Neural crest cell (in vitro differentiated cells): ENCODE measurements around the gene KHDRBS2. TPM values are rescaled to one million over a fixed set of nuclear protein-coding genes. Genes with fewer than 3 reads are reported as not detected.

Experiments used
- DNase-seq: peaks from one replicate; pipeline ENCODE4 v3.0.0; 2021; ENCODE audit warnings: low read depth, mixed read lengths, low spot score
- H3K27ac Mint-ChIP-seq: one replicate; pipeline ENCODE4 v1.8.0; 2021; ENCODE audit warnings: mild to moderate bottlenecking, mixed read lengths; ENCODE audit not compliant: unreplicated experiment
- H3K27me3 Mint-ChIP-seq: 2 replicates; pipeline ENCODE4 v1.8.0; 2021; ENCODE audit warnings: low read depth, mild to moderate bottlenecking, mixed read lengths
- H3K36me3 Mint-ChIP-seq: 2 replicates; pipeline ENCODE4 v1.8.0; 2021; ENCODE audit warnings: low read depth, mild to moderate bottlenecking, mixed read lengths
- H3K4me1 Mint-ChIP-seq: 2 replicates; pipeline ENCODE4 v1.8.0; 2021; ENCODE audit warnings: mixed read lengths
- H3K4me3 Mint-ChIP-seq: one replicate; pipeline ENCODE4 v1.8.0; 2021; ENCODE audit warnings: mild to moderate bottlenecking, mixed read lengths
- H3K9me3 Mint-ChIP-seq: 2 replicates; pipeline ENCODE4 v1.8.0; 2021; ENCODE audit warnings: mixed read lengths
- CTCF ChIP-seq: fragments of 200-600 bp; sonication (generic); conservative IDR thresholded peaks from 2 replicates; pipeline ENCODE4 v1.5.0; 2021; ENCODE audit warnings: antibody characterized with exemption, mild to moderate bottlenecking
- total RNA-seq: library from RNA; stranded (reverse); gene quantifications from 2 replicates; pipeline ENCODE4 v1.2.1, GENCODE V29; 2021

KHDRBS2 gene
- total RNA-seq, 1 donor from 2014 or later = 7.0 TPM

GRCh38 chr6:62037445-62037844, 248.6 kb downstream of the KHDRBS2 start:
- TF ChIP-seq CTCF = no peak
- peaks cover 13% of the 10 kb centered on the region for H3K36me3 Mint-ChIP-seq

GRCh38 chr6:62035952-62036351, 250.1 kb downstream of the KHDRBS2 start:
- Mint-ChIP-seq H3K36me3 (peaks cover 13% of the 10 kb centered on the region), H3K27ac (no peak overlapping the region), H3K4me3 (no peak overlapping the region), H3K4me1 (no peaks in the 10 kb centered on the region), H3K27me3 (no peaks in the 10 kb centered on the region), H3K9me3 (peaks cover 20% of the 10 kb centered on the region)
- DNase-seq = no peak
- TF ChIP-seq CTCF = no peak

More at GRCh38 chr6:62037445-62037844, 248.6 kb downstream of the KHDRBS2 start:
- Mint-ChIP-seq H3K9me3 (peaks cover 20% of the 10 kb centered on the region), H3K27me3 (no peaks in the 10 kb centered on the region), H3K27ac (no peak overlapping the region), H3K4me3 (no peak overlapping the region), H3K4me1 (no peaks in the 10 kb centered on the region)
- no peak for DNase-seq

- no peak for DNase-seq
- Mint-ChIP-seq H3K4me1 (peaks cover 4% of the 10 kb centered on the region), H3K4me3 (no peak overlapping the region), H3K27me3 (no peaks in the 10 kb centered on the region), H3K9me3 (peaks cover 8% of the 10 kb centered on the region), H3K27ac (no peak overlapping the region), H3K36me3 (peaks cover 6% of the 10 kb centered on the region)
- no peak for TF ChIP-seq CTCF
Observed at GRCh38 chr6:62013719-62014118, 272.3 kb downstream of the KHDRBS2 start.

- H3K4me3 Mint-ChIP-seq = no peak overlapping the region
- H3K9me3 Mint-ChIP-seq = peaks cover 11% of the 10 kb centered on the region
- H3K4me1 Mint-ChIP-seq = peaks cover 4% of the 10 kb centered on the region
- H3K36me3 Mint-ChIP-seq = peaks cover 8% of the 10 kb centered on the region
- no peaks in the 10 kb centered on the region for H3K27me3 Mint-ChIP-seq
- no peak for TF ChIP-seq CTCF
- DNase-seq = no peak
- H3K27ac Mint-ChIP-seq = no peak overlapping the region
Observed at GRCh38 chr6:62009445-62009844, 276.6 kb downstream of the KHDRBS2 start.

GRCh38 chr6:61989616-61990015, 296.4 kb downstream of the KHDRBS2 start:
- H3K9me3 Mint-ChIP-seq = peaks cover 2% of the 10 kb centered on the region
- no peak overlapping the region for H3K27ac Mint-ChIP-seq
- H3K27me3 Mint-ChIP-seq = no peaks in the 10 kb centered on the region
- no peak overlapping the region for H3K4me3 Mint-ChIP-seq
- H3K36me3 Mint-ChIP-seq = no peaks in the 10 kb centered on the region
- no peaks in the 10 kb centered on the region for H3K4me1 Mint-ChIP-seq
- no peak for DNase-seq
- no peak for TF ChIP-seq CTCF

GRCh38 chr6:61980622-61981021, 305.4 kb downstream of the KHDRBS2 start:
- no peaks in the 10 kb centered on the region for H3K27me3 Mint-ChIP-seq
- TF ChIP-seq CTCF = no peak

More at GRCh38 chr6:61980622-61981021, 305.4 kb downstream of the KHDRBS2 start:
- H3K9me3 Mint-ChIP-seq = no peaks in the 10 kb centered on the region
- no peak overlapping the region for H3K27ac Mint-ChIP-seq
- no peak overlapping the region for H3K4me3 Mint-ChIP-seq
- H3K4me1 Mint-ChIP-seq = no peaks in the 10 kb centered on the region
- no peak for DNase-seq
- no peaks in the 10 kb centered on the region for H3K36me3 Mint-ChIP-seq
